HG03045 (cell line): ENCODE data around the gene FOXB2.
A peak's percentile ranks its signal among the peaks of the same experiment; 100 is the strongest.
"Not testable (repeated sequence)": the region's sequence is repeated elsewhere in the genome, so short reads cannot be mapped to it uniquely, and the experiment has no call there.

ENCODE experiments used
- ATAC-seq: cut with Tn5 transposase; IDR thresholded peaks from one replicate; pipeline ENCODE4 v1.9.1; 2021; ENCODE audit warnings: mild to moderate bottlenecking, moderate library complexity; ENCODE audit not compliant: unreplicated experiment

The FOXB2 gene

GRCh38 chr9:77019236-77019925 lies at the start of gene FOXB2:
Gene FOXB2 (plus strand): TSS chr9:77019655. CDS start chr9:77019655, 0 bp downstream.
- no peak for ATAC-seq

- ATAC-seq, result no peak
Measured at GRCh38 chr9:76969716-76970115, 49.7 kb upstream of the FOXB2 start.

DNA sequence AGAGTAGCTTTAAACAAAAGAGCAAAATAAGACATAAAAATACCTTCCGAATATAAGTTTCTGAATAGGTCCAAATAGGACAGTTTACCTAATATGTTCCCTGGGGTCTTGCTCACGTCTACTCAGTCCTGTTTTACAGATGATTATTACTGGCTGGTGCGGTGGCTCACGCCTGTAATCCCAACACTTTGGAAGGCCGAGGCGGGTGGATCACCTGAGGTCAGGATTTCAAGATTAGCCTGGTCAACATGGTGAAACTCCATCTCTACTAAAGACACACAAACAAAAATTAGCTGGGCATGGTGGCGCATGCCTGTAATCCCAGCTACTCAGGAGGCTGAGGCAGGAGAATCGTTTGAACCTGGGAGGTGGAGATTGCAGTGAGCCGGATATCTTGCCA lies 40.6 kb upstream of the FOXB2 start:
- ATAC-seq, result not testable (repeated sequence)

DNA sequence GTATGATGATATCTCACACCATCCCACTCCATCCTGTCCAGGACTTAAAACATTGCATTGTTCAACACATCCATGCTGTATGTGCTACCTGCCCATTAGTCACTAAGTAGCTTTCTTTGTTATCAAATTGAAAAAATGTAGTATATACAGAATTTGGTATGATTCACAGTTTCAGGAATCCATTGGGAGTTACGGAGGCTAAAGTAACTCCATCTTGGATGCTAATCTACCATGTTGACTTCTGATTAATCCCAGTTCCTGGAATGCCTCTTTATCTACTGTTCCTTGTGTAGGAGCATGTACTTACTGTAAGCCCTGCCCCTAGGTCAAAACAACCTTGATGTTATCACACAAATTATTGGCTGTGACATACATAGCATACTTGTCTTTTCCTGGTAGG lies 38.9 kb upstream of the FOXB2 start:
- ATAC-seq, result no peak

- no peak for ATAC-seq
Measured at GRCh38 chr9:76984486-76984885, 35.0 kb upstream of the FOXB2 start.

DNA sequence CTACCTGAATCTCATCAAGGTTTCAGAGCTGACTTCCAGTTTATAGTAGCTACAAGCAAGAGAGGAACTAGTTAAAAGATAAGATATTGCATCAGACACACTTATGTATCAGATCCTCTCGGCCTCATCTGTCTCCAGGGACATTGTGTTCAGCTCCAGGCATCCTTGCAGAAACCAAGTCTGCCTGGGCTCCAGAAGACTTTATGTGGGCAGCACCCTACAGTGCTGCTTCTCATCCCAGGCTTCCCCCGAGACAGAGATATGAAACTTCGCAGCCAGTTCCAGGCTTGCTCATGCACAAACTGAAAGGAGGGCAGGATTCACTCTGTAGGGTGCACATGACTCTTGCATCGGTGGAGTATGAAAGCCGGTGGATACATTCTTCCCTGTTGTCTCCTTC lies 33.9 kb upstream of the FOXB2 start:
- no peak for ATAC-seq

DNA sequence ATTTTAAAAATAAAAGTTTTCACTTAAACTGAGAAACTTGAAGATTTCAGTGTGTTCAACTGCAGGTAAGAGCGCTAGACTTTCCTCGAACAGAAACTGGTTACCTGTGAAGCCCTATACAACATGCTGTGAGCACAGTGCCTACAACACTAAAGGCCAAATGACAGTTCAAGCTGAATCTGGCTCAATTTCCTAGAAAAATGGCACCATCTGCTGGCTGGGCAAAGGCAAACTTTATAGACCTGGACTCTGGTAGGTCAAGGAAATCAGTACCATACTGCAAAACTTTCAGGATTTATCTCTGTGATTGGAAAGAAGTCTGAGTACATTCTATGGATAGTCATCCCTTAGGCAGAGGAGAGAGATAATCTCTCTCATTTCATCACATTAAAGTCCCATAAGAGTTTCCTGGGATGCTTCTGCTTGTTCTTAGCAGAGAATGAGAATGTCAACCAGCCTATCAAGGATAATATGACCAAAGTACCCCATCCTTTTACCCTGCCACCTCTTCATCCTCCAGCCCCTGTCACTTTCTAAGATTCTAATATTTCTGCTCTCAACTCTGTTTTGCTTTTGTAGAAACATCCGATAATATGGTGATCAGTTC lies 31.8 kb upstream of the FOXB2 start:
- no peak for ATAC-seq

DNA sequence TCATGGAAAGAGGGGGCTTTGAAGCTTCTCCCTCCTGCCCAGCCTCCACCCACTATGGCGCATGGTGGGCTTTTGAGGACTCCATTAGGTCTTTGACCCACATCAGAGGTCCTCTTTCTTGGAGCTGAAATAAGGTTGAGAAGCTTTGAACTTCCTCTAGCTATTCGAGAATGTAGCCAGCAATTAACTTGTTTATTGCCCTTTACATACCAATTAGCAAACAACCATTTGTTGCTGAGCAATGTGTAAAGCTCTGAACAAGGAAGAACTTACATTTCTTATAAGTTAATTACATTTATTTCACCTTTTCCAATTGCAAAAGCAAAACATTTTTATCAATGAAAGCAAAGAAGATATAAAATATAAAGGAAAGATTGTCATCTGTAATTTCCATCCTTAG lies 30.5 kb upstream of the FOXB2 start:
- no peak for ATAC-seq

GRCh38 chr9:76989501-76989900 lies 30.0 kb upstream of the FOXB2 start:
- ATAC-seq, result no peak

DNA sequence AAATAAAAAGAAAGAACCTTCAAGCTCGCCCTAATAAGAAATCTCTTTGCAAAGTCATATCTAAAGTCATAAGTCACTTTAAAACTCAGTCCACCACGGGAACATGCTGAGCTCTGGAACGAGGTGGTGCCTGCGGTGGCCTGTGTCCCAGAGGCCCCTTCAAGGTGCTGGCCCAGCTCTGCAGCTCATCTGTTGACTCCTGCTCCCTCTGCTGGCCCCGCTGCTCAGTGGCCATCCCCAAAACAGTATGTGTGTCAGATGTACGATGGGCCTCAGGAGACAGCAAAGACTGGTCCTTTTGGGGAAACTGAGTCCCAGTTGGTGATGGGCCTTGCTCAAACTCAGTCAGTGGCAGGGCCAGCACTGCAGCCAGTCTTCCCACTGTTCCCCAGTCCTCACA lies 22.8 kb upstream of the FOXB2 start:
- no peak for ATAC-seq

GRCh38 chr9:76999261-76999660 lies 20.2 kb upstream of the FOXB2 start:
- no peak for ATAC-seq

DNA sequence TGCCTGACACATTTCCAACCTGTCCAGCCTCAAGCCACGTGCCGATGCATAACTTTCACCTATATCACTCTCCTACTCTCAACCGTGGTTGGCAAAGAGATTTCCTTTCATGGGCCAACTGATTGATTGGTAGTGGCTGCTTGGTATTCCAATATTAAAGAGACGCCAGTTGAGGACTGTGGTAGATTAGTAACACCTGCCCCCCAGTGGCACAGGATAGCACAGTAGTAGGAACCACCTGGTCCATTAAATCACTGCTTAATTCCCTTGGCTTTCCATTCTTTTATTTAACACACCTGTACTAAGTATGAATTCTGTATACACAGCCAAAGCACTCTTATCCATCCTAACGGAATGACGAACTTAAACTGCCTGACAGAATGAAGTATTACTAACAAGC lies 19.1 kb upstream of the FOXB2 start:
- ATAC-seq, result no peak

DNA sequence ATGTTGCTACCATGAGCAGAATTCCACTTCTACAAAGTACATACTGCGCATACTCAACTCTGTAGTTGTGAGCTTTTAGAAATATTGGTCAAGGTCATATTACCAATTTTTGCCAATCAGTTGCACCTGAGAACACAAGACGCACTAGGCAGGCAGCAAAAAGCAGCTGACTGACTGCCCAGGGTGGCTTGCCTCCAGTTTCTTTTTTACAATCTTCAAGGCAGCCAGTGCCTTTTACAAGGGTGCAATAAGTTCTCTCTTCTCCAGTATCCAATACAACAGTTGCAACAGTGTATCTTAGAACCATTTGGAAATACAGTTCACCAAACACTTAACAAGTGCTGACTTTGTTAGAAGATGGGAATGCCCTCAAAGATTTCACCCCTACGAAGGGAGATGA lies 16.1 kb upstream of the FOXB2 start:
- ATAC-seq, result no peak

DNA sequence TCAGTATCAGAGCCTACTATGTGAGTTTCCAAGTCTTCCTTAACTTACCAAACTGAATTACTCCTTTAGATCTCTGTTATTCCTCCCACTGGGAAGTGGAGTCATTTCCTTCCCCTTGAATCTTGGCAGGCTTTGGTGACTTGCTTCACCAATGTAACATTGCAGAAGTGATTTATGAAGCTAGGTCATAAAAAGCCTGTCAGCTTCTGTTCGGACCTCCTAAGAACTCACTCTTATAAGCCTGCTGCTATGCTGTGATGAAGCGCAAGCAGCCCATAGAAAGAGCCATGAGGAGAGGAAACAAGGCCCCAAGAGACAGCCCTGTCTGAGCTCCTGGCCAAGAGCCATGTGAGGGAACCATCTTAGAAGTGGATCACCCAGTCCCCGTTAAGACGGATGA lies 14.2 kb upstream of the FOXB2 start:
- no peak for ATAC-seq

- no peak for ATAC-seq
Measured at GRCh38 chr9:77010527-77010926, 8.9 kb upstream of the FOXB2 start.

DNA sequence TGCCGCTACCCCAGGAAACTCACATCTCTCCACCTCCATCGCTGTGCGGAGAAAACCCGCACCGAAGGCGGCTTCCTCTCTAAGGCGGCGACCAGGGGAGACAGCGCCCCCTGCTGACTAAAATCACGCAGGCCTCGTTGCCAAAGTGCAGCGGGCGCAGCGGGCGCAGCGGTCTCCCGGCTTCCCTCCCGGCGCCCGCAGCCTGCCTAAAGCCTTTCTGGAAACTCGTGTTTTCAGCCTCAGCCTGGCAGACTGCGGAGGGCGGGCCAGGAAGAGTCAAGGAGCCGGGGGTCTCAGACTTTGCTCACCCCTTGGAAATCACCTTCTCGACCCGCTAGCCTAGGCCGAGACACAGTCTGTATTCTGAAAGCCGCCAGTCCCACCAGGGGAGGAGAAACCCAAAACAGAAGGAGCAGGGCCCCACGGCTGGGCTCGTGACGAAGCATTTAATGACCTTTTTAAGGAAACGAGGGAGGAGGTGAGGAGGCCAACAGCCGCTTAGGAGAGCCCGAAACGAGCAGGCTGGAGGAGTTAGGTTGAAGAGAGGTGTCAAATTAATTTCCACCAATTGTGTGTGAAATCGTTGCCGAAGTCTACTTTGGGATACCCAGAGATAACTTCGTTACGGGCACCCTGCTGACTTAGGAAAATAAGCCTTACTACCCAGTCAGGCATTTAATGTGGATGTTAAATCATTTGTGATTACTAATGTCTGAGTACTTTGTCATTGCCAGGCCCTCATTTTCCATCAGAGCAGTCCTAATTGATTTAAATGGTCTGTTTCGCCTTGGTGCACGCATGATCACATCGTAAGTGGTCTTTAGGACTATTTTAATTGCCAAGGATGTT lies 7.3 kb upstream of the FOXB2 start:
- peak; percentile 74 for ATAC-seq

DNA sequence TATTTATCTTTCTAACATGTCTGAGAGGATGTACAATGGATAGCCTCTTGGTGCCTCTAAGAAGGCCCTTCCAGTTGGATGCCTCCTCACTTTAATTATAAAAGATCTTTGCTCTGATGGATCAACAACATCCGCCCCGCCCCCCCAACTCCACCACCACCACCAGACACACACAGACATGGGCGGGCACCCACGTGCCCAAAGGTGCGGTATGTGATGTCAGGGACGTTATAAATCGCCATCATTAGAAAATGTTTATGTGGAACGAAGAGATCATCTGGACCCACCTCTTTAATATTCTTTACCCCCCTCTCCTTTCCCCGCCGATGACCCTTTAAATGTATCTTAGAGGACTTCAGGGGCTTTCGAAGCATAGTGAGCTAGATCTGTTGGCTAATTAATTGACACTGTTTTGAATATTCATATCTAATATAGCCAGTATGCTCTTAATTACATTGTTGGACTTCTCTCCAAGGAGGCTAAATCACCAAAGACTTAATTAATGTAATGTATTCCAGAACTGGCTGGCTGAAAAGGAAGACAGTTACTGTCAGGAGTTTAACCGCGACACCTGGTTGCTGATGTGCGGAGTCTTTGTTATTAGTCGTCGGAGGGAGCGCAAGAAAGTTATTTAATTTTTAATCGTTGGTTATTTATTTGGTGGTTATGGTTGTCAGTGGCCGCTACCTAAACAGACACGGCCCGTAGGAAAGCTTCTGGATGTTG lies 6.1 kb upstream of the FOXB2 start:
- no peak for ATAC-seq

DNA sequence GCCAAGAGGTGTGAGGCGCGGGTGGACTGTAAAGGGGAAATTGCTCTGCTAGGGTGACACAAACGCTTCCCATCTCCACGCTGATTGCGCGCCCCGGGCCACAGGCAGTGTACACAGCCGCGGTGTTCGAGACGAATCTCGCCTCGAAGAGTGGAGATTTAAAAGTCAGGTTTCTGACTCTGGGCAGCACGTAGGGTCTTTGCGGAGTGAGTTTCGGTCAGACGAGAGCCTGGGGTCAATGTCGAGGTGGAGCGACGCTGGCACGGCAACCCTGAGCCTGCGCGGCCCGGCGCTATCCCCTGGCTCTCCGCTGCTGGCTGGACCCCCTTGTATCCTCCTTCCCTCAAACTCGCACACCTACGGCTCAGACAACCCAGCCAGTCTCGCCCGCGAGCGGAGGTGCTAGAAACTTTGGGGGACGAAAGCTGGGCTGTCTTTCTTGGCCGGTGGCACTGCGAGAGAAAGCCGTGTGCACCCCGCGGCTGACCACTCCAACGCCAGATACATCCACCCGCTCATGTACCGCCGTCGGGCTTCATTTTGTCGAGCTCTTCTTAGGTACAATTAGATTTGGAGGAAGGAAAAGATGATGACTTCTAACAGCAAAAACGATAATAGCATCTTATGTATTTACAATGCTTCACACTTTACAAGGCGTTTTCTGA lies 5.4 kb upstream of the FOXB2 start:
- no peak for ATAC-seq

- ATAC-seq, result no peak
Measured at GRCh38 chr9:77014597-77015263, 4.7 kb upstream of the FOXB2 start.

DNA sequence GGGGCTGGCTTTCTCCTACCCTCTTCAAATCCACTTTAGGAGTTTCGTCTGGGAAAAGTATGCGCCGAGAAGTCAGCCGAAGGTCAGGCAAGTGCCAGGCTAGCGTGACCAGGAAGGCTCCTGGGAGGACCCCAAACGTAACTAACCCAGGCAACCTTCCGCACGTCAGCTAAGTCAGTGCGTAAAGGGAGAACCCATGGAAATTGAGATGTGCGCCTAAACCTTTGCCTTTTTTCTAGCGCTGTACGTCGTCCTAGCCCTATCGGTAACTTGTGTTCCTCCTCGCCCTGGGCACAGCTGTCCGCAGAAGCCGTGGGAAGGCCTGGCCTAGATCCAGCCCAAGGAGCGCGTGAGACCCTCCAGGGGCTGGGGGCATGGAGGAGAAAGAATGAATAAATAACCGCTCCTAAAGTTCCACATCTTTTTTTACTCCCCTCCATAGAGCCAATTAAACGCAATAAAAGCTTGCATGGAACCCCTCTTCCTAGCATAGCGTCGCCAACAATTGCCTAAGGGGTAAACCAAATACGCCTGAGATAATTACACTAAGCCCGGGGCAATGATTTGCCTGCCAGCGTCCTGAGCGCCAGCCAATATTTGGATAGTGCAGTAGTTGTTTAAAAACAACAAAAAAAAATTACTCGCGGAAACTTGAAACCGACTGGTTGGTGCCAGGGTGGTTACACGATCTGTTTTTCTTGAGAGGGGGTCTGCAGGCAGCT lies 4.0 kb upstream of the FOXB2 start:
- ATAC-seq, result no peak
